Stimulated activated CD8-positive, alpha-beta memory T cell treated with anti-CD3 and anti-CD28 coated beads, Interleukin-4, amount 100 ng/mL, for 4 hours (primary cell): Measurements from ENCODE around the gene GLG1.
"Not testable (repeated sequence)": the region's sequence is repeated elsewhere in the genome, so short reads cannot be mapped to it uniquely, and the experiment has no call there.

Source experiments
- DNase-seq, 2 donors: peaks; one replicate each; pipeline ENCODE4 v3.0.0-alpha.2; 2020; ENCODE audit warnings: low read depth in 2 of 2, low spot score in 1 of 2

The GLG1 gene

DNA sequence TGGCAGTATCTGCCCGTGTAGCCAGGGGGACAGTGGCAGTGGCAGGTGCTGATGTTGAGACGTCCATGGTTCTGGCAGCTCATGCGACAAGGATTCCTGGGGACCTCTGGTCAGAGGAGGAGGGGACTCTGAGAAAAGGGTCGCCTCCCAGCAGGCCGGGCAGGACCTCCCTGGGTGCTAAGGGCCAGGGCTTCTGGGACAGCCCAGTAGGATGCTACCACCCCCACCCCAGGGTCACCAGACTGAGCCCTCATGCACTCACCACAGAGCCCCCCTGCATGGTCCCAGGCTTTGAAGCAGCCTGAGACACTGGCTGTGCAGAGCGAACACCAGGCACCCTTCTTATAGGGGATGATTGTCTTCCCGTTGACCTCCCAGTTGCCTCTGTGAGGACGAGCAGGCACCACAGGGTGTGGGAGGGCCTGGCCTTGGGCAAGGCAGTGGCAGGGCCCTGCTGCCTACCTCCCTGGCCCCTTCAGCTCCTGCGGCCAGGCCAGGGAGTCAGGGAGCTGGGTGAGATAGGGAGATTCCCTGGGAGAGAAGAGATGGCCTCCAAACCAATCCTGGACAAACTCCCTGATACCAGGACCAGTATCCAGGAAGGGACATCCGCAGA, 194.0 kb downstream of the GLG1 start:
- not testable (repeated sequence) for DNase-seq

GRCh38 chr16:74412138-74412774, 194.7 kb downstream of the GLG1 start:
- not testable (repeated sequence) for DNase-seq

DNA sequence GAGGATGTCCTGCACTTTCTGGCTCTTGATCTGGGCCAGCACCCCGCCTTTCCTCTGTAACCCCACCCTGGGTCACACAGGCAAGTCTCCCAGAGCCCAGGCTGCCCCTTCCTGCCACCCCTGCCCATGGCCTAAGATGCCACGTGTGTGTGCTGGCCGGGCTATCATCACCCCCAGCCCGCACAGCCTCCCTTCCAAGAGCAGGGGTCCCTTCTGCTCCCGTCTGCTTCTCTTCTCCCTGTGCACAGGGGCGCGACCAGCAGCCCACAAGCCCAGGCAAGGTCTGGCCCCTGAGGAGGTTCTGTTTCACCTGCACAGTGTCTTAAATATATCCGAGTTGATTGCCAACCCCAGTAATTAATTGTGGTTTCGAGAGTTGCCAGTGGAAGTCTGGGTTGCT, 195.9 kb downstream of the GLG1 start:
- not testable (repeated sequence) for DNase-seq

GRCh38 chr16:74410057-74410957, 196.6 kb downstream of the GLG1 start:
- not testable (repeated sequence) for DNase-seq

GRCh38 chr16:74409185-74409981, 197.5 kb downstream of the GLG1 start:
- not testable (repeated sequence) for DNase-seq

- DNase-seq, result not testable (repeated sequence)
Measured at GRCh38 chr16:74407362-74407705, 199.6 kb downstream of the GLG1 start.

DNA sequence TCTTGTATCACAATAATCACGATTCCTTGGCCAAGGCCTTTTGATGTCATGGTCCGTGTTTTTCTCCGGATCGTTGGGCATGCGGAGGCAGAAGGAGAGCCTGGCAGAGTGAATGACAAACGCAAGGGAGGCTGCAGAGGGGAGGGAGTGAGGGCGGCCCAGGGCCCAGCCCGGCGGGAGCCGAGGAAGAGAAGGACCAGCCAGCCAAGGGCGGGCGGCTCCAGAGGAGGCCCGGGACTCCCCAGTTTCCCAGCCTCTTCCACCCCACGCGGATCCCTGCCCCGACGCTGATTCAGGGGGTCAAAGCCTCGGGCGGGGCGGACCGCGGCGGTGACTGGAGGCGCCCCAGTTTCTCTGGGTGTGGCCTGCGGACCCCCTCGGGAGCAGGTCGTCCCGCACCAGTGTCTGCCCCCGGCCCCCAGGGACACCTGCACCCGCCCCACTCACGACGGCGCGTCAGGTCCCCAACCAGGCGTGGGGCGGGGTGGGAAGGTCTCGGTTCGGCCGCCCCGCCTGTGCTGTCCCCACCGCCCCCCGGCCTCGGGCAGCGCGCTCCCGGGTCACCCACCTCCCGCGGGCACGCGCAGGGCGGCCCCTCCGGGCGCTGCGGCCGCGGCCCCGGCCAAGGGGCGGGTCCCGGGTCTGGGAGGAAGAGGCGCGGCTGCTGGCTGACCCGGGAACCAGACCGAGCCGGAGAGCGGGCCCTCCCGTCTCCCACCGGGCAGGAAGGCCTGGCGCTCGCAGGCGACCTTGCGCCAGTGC, 200.1 kb downstream of the GLG1 start:
- DNase-seq, result not testable (repeated sequence)

DNA sequence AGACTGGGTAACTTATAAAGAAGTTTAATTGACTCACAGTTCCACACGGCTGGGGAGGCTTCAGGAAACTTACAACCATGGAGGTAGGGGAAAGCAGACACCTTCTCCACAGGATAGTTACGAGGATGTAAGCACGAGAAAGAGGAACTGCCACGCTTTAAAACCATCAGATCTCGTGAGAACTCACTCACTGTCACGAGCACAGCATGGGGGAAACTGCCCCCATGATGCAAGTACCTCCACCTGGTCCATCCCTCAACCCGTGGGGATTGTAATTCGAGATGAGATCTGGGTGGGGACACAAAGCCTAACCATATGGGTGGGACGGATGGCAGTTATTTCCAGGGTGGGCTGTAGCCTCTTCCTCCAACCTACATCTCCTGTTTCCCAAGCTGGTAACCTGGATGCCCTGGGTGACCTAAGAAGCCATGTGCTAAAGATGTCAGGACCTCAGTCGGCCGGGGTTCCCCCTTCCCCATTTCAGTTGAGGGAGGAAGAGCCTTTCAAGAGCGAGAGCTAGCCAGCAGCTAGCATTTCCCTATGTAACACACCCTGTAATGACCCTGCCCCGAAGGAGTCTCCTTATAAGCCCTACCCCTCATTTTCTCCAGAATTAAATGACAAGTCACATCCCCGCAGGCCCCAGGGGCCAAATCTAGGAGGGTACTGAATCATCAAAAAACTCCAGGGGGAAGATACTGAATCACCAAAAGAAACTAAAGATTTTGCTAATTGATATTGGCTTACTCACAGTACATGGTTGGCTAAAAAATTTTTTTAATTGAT, 202.6 kb downstream of the GLG1 start:
- not testable (repeated sequence) for DNase-seq

DNA sequence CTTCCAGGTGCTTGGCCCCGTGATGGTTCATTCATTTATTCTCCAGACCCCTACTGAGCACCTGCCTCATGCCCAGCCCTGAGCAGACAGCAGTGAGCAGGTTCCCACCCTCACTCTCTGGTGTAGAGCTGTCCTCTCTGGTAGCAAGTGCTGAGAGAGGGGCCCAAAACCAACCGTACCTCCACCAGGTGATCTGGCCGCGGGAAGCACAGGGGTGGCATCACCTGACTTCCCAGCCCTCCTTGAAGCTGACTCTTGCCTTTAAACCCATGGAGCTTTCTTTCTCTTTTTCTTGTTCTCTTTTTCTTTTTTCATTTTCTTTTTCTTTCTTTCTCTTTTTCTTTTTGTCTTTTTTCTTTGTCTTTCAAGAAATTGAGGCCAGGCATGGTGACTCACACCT, 206.7 kb downstream of the GLG1 start:
- DNase-seq, result not testable (repeated sequence)

DNA sequence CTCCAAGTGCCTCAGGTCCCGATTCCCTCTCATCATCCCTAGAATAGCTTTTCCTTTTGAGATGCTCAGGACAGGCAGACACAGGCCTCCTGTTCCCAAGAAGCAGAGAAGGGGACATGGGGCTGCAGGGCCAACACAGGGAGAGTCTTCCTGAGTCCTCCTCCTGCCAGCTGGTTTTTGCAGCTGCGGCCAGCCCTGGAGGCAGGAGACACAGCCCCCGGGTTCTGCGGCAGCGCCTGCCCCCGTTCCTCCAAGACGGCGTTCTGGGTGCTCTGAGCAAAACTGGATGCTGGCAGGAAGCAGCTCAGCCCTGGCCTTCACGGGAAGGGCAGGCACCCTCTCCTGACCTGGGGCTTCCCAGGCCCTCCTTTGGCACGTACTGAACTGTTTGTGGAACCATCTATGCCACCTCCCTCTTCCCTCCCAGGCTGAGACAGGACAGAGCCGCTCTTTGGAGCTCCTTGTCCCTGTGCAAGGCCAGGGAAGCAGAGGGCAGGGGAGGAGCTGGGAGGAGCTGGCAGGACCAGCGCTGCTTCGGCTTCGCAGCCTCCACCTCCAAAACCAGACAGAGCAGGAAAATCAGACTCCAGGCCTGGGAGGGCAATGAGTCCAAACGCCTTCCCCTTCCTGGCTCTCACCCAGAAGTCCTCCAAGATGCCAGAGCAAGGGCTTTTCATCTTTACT, 208.6 kb downstream of the GLG1 start:
- not testable (repeated sequence) for DNase-seq
